GM18519 (cell line): Measurements from ENCODE around the gene LPP.

ENCODE experiments used
- ATAC-seq: cut with Tn5 transposase; IDR thresholded peaks from one replicate; pipeline ENCODE4 v1.9.1; 2021; ENCODE audit warnings: mild to moderate bottlenecking, moderate library complexity; ENCODE audit not compliant: unreplicated experiment, low FRiP score

The LPP gene

GRCh38 chr3:188487652-188488051, 333.7 kb downstream of the LPP start:
- ATAC-seq: no peak

GRCh38 chr3:188488801-188489200, 334.8 kb downstream of the LPP start:
- ATAC-seq: no peak

GRCh38 chr3:188489639-188490405, 335.9 kb downstream of the LPP start:
- no peak for ATAC-seq

- ATAC-seq: no peak
Measured at GRCh38 chr3:188490416-188490815, 336.5 kb downstream of the LPP start.

- no peak for ATAC-seq
Measured at GRCh38 chr3:188491276-188491687, 337.3 kb downstream of the LPP start.

GRCh38 chr3:188496390-188496789, 342.4 kb downstream of the LPP start:
- no peak for ATAC-seq

GRCh38 chr3:188497021-188497420, 343.1 kb downstream of the LPP start:
- ATAC-seq: no peak

GRCh38 chr3:188503647-188504046, 349.7 kb downstream of the LPP start:
- ATAC-seq: no peak

GRCh38 chr3:188505151-188505550, 351.2 kb downstream of the LPP start:
- ATAC-seq: no peak

GRCh38 chr3:188505911-188506310, 352.0 kb downstream of the LPP start:
- no peak for ATAC-seq

- ATAC-seq: no peak
Measured at GRCh38 chr3:188506446-188506845, 352.5 kb downstream of the LPP start.

- ATAC-seq: no peak
Measured at GRCh38 chr3:188507244-188507720, 353.3 kb downstream of the LPP start.

- no peak for ATAC-seq
Measured at GRCh38 chr3:188508454-188508853, 354.5 kb downstream of the LPP start.

- ATAC-seq: no peak
Measured at GRCh38 chr3:188509316-188509715, 355.4 kb downstream of the LPP start.

GRCh38 chr3:188510366-188510765, 356.4 kb downstream of the LPP start:
- no peak for ATAC-seq

- no peak for ATAC-seq
Measured at GRCh38 chr3:188513662-188514328, 359.8 kb downstream of the LPP start.

- ATAC-seq: no peak
Measured at GRCh38 chr3:188516515-188516914, 362.6 kb downstream of the LPP start.

- ATAC-seq: no peak
Measured at GRCh38 chr3:188518416-188518815, 364.5 kb downstream of the LPP start.

GRCh38 chr3:188518835-188519452, 365.0 kb downstream of the LPP start:
- no peak for ATAC-seq

- no peak for ATAC-seq
Measured at GRCh38 chr3:188520466-188520865, 366.5 kb downstream of the LPP start.

- ATAC-seq: no peak
Measured at GRCh38 chr3:188522115-188522514, 368.2 kb downstream of the LPP start.
